Hematopoietic multipotent progenitor cell treated with erythropoietin and hydrocortisone succinate and interleukin-3 and kit ligand, for 8 days (in vitro differentiated cells): ENCODE measurements around the gene CETN1.
A peak's percentile ranks its signal among the peaks of the same experiment; 100 is the strongest.

ENCODE experiments used
- DNase-seq: peaks from one replicate; pipeline ENCODE4 v3.0.0-alpha.2; 2015

Gene CETN1

DNA sequence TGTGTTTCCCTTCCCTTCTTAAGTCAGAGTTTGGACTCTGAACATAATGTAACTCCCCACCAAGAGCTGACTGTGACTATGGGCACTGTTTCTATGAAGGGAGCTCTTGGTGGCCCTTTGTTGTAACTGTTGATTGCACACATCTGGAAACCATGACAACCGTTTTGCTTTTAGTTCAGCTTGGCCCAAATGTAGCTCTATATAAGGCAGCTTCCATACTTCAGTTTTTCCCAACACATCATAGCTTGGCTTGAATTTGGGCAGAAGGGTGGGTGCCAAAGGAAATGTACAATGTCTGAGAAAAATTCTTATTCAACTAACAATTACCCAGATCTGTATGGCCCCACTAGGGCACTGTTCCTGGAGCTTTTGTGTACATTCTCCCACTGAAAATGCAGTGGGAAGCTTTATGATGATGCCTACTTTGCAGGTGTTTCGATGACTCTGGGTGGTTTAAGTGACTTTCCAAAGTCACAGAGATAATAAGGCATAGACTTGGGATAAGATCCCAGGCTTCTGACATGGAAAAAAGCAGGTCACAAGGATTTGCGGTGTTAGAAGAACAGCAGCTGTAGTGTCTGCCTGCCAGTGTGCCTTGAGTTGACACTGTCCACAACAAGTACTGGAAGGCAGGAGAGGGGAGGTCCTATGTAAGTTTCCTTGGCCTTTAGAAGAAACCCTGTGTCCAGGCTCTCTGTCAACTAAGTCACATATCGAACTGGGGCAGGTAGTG, 2.4 kb upstream of the CETN1 start:
- DNase-seq, result no peak

DNA sequence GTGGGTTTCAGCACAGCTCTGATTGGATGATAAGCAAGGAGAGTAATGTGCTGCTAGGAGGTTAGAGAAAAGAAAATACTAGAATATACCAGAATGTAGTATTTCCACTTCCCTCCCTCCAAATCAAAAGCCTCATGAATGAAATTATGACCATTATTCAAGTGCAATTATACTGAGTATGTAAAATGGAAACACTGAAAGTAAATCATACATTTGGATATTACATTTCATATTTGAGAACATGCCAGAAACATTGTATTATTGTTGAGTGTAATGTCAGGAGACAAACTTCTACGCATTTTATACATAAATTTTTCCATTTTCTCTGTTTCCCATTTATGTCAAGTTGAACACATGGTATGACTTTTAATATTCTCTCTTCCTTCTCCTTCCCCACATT, 942 bp upstream of the CETN1 start:
- DNase-seq, result no peak

GRCh38 chr18:581096-581495, 916 bp downstream of the CETN1 start:
- no peak for DNase-seq

GRCh38 chr18:582465-582864, 2.3 kb downstream of the CETN1 start:
- DNase-seq, result no peak

DNA sequence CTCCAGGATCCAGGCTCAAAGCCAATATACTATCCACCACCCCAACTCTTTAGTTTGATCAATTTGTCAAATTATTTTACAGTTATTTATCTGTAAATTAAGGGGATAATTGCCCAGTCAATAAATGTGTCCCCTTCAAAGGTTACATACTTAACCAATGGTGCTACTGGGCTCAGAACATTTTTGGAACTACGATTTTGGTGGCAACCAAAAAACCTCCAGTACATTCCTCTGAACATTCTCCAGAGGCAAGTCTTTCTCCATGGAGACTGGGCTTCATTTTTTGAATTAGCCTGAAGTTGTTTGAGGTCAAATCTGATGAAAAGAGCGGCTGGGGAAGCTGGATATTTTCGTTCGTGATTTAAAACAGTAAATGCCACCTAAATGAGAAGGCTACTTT, 14.9 kb downstream of the CETN1 start:
- DNase-seq, result no peak

GRCh38 chr18:595571-595970, 15.4 kb downstream of the CETN1 start:
- DNase-seq, result no peak

GRCh38 chr18:596288-596881, 16.2 kb downstream of the CETN1 start:
- DNase-seq, result peak; percentile 56

GRCh38 chr18:598124-598589, 18.0 kb downstream of the CETN1 start:
- DNase-seq, result no peak

DNA sequence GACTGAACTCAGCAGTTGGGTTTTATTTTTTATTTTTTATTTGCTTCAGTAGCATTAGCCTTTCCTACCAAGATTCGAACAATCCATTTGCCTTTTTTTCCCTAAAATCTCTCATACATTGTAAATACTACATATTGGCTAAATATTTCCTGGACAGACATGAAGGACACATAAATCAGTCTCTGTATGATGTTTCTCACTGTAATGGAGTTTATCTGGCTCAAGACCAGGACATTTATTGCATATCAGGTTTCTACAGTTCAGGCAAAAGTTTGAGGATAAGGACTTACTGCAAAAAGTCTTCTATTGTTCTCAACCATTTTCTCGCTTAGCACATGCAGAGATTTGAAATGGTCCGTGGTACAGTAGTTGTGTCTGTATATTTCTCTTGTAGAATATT, 19.9 kb downstream of the CETN1 start:
- no peak for DNase-seq

DNA sequence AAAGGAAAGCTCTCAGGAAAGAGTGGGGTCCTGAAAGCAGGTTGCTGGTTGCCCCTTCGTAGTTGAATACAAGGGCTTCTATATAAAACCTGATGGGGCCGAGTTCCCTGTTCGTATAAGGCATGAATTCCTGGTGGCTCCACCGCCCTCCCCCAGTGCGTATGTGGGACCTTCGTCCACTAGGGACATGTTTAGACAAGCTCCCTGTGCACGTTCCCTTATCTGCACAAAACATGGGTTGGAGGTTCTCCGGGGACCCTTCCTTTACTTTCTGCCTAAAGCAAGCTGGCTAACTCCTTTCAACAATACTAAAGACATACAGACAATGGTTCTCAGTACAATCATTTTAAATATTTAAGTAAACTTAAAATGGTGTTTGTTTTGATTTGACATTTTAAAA, 24.6 kb downstream of the CETN1 start:
- DNase-seq, result peak; percentile 34

DNA sequence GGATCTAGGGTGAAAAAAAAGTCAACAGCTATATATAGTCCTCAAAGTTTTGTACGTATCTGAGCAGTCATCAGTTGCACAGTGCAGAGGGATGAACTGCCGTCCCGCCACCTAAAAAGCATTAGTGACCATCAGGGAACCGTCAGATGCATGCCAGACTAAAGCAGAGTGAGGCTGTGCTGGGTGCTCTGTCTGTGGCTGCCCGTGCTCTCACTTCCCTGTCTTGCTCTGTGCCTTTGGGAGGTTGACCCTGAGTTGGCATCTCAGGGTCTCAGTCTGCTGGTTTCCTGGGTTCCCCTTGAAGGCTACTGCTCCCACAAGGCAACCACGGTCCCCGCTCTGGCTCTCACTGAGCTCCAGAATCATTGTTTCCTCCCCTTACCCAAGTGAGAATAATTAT, 27.8 kb downstream of the CETN1 start:
- no peak for DNase-seq

DNA sequence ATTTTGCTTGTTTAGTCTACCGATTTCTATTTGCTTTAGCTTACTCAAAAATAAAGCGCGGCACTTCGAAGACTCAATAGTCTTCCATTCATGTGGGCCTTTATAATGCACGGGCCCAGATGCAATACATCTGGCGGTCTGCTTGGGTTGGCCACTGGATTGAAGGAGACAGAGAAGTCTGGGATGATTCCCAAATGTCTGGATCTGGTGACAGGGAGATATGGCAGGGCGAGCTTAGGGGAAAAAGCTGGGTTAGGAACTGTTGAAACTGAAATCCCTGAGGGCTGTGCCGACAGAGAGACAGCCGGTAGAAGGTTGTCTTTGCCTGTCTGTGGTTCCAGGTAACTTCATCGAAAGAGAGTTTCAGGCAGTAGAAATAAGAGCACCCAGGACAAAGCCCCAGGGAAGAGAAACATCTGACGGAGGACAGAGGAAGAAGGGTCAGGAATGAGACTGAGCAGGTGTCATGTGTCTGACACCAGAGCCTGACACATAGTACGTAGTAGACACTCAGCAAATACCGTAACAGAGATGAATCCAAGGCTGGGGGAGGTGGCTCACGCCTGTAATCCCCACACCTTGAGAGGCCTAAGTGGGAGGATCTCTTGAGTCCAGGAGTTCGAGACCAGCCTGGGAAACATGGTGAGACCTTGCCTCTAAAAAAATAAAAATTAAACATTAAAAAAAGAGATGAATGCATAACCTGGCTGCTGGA, 30.2 kb downstream of the CETN1 start:
- DNase-seq, result no peak

- no peak for DNase-seq
Measured at GRCh38 chr18:612156-612555, 32.0 kb downstream of the CETN1 start.

GRCh38 chr18:614193-614592, 34.0 kb downstream of the CETN1 start:
- DNase-seq, result no peak

- DNase-seq, result no peak
Measured at GRCh38 chr18:615092-615521, 34.9 kb downstream of the CETN1 start.

DNA sequence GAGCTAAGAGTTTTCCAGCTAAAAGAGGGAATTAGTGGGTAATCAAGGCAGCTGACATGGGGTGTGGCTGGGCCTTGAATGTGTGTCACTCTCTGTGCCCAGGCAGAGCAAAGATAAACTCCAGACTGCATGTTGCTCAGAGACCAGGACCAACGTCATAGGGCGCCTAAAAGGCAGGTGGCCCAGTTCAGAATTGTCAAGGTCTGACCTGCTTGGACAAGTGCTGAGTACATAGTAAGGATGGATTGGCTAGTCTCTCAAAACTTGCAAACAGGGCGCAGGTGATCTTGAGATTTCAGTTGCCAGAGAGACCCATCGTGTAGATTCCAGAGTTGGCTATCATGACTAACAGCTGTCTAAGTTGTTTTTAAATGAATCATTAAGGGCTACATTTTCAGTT, 35.6 kb downstream of the CETN1 start:
- DNase-seq, result peak; percentile 51

GRCh38 chr18:616380-616995, 36.3 kb downstream of the CETN1 start:
- DNase-seq, result peak; percentile 72

DNA sequence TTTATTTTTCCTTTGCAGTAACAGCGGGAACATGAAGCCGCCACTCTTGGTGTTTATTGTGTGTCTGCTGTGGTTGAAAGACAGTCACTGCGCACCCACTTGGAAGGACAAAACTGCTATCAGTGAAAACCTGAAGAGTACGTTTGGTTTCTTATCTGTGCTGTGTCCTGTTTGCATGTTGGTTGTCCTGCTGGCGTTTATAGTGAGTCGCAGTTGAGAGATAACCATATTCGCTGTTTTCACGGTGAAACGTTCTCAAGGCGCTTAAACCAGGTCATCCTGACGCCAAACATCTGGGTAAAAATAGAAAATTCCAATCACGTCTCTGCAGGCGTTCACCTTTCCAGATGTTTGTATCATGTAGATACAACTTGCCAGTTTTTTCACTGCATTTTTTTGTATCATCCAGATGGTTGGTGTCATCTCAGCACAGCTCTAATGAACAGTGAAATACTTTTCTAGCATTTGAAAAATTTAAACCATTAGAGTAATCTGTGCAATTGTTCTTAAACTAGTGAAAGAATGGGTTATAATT, 37.9 kb downstream of the CETN1 start:
- DNase-seq, result peak; percentile 92

- DNase-seq, result no peak
Measured at GRCh38 chr18:618618-619017, 38.4 kb downstream of the CETN1 start.

DNA sequence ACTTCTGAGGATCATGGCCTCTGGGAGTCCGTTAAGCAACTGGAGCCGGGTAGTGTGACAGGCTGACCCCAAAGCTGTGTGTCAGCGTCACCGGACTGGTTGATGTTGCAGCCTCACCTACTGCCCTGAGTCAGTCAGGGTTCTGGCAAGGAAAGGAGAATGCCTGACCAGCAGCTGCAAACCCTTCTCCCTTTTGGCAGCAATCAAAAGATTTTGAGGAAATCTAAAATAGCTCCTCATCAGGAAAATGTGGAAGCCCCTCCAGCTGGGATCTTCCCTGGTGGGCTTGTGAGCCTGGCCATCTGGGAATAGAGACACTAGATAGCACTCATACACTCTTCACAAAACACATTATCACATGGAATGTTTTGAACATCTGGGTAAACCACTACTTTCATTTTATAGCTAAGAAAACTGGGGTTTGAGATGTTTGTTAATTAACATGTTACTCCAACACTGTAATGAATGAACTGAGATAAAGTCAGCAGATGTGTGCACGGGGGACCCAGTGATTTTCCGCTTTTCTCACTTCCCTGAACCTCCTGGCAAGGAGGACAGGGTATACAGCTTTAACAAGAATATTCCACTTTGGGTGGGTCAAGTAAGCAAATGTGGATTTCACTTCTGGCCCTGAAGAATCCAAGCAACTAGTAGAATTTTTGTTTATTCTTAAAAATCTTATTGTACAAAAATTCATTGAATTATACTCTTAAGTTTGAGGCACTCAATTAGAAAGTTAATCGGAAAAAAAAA, 41.3 kb downstream of the CETN1 start:
- no peak for DNase-seq

DNA sequence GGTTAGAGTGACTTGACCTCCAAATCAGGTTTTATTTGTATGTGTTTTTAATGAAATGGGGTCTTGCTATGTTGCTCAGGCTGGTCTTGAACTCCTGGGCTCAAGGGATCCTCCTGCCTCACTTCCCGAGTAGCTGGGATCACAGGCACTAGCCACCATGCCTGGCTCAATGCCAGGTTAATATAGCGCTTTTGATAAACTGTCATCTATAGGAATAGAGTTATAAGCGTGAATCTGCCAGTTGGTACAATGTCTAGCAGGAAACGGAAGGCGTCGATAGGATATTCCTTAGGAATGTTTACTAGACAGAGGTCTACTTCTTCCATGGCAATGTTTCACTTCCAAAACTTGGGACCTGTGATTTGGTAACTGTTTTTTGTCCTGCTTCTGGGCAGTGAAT, 42.1 kb downstream of the CETN1 start:
- no peak for DNase-seq

DNA sequence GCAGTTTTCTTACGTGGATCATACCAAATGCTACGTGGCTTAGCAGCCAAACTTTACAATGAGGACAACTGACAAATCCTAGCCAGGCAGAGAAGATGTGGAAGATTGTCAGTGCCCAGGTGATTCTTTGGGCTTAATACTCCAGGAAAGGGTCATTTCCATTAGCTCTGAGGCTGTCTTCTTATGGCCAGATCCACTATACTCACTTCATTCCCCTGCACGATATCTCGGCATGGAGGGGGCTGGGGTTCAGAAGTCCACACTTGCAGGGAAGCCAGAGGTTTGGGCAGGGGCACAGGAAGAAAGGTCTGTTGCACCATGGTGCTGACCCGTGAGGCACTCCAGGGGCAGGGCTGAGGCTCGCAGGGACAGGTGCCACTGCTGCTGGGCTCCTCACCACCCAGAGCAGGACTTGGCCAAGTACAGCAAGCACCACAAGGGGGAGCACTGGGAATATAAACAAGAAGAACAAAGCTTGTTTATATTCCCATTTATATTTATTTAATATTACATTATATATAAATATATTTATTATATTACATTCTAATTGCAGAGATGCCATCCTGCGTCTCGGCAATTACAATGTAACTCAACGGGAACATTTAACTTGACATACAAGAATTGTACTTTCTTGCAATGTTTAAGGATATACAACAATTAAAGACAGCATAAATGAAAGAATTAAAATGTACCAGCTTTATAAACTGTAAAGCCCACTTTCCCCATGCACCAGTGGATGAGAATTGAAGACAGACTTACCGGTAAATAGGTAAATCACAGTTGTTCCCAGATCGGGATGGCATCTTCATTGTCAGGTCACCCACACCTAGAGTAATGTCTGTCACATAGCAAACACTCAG, 43.8 kb downstream of the CETN1 start:
- peak; percentile 76 for DNase-seq
